IMR-90 (cell line): ENCODE data around the gene MKKS. TPM values are rescaled to one million over a fixed set of nuclear protein-coding genes. Genes with fewer than 3 reads are reported as not detected.
A peak's percentile ranks its signal among the peaks of the same experiment; 100 is the strongest.

Source experiments
- ATAC-seq: fragments of 200-7000 bp; cut with Tn5 transposase; 2 replicates; pipeline ENCODE4 v1.9.1; 2020; ENCODE audit warnings: low read depth, mild to moderate bottlenecking, moderate library complexity
- BruUV-seq: library from RNA; stranded (reverse); fragments of 400-500 nt; replicated peaks from 2 replicates; lab custom pipeline; 2021; lab: Mats Ljungman, UMichigan
- CTCF ChIA-PET: fragments of 300-600 bp; formaldehyde crosslinking; extraction: SDS; loops from one replicate; lab custom pipeline; 2021; ENCODE audit warnings: antibody characterized with exemption; lab: Yijun Ruan, JAX
- POLR2A ChIA-PET: fragments of 300-600 bp; sonication (Branson Sonifier 250); formaldehyde crosslinking; loops from one replicate; lab custom pipeline; 2022; ENCODE audit warnings: antibody characterized with exemption; ENCODE audit not compliant: unreplicated experiment; lab: Charles Lee
- DNase-seq: peaks from one replicate; pipeline ENCODE4 v3.0.0; 2013
- H2AFZ ChIP-seq: replicated peaks from 2 replicates; pipeline ENCODE3; 2013; ENCODE audit warnings: low read length, mild to moderate bottlenecking; ENCODE audit not compliant: poor library complexity
- H2AK5ac ChIP-seq: 2 replicates; pipeline ENCODE4 v1.6.1; 2013; ENCODE audit warnings: low read depth, low read length, inconsistent platforms
- H2AK9ac ChIP-seq: replicated peaks from 2 replicates; pipeline ENCODE3; 2013; ENCODE audit warnings: mild to moderate bottlenecking, low read depth, low read length, moderate library complexity; ENCODE audit not compliant: poor library complexity
- H2BK120ac ChIP-seq: 2 replicates; pipeline ENCODE4 v1.6.1; 2013; ENCODE audit warnings: low read depth, low read length, inconsistent platforms
- H2BK15ac ChIP-seq: 3 replicates; pipeline ENCODE4 v1.6.1; 2013; ENCODE audit warnings: low read depth, low read length, inconsistent platforms
- H2BK20ac ChIP-seq: 2 replicates; pipeline ENCODE4 v1.6.1; 2013; ENCODE audit warnings: low read depth, mild to moderate bottlenecking, inconsistent platforms, low read length, moderate library complexity
- H2BK5ac ChIP-seq: 2 replicates; pipeline ENCODE4 v1.6.1; 2013; ENCODE audit warnings: mild to moderate bottlenecking, low read depth, low read length, inconsistent platforms; ENCODE audit not compliant: poor library complexity, severe bottlenecking
- H3K14ac ChIP-seq: replicated peaks from 2 replicates; pipeline ENCODE4 v1.6.1; 2013; ENCODE audit warnings: low read depth, low read length, inconsistent platforms
- H3K18ac ChIP-seq: 2 replicates; pipeline ENCODE4 v1.6.1; 2013; ENCODE audit warnings: low read depth, low read length, control low read depth
- H3K23ac ChIP-seq: 2 replicates; pipeline ENCODE4 v1.6.1; 2013; ENCODE audit warnings: low read depth, low read length, inconsistent platforms
- H3K27ac ChIP-seq: 2 replicates; pipeline ENCODE4 v1.5.1; 2013; ENCODE audit warnings: mild to moderate bottlenecking, control low read depth, low read length; ENCODE audit not compliant: insufficient read depth
- H3K27me3 ChIP-seq: 2 replicates; pipeline ENCODE4 v1.6.1; 2013; ENCODE audit warnings: low read length; ENCODE audit not compliant: control insufficient read depth, insufficient read depth
- H3K36me3 ChIP-seq: 2 replicates; pipeline ENCODE4 v1.6.1; 2013; ENCODE audit warnings: low read length, mixed read lengths; ENCODE audit not compliant: control insufficient read depth, insufficient read depth
- H3K4ac ChIP-seq: 2 replicates; pipeline ENCODE4 v1.6.1; 2013; ENCODE audit warnings: low read depth, low read length, inconsistent platforms
- H3K4me1 ChIP-seq: 2 replicates; pipeline ENCODE4 v1.6.1; 2013; ENCODE audit warnings: low read length, mixed read lengths; ENCODE audit not compliant: control insufficient read depth, insufficient read depth
- H3K4me2 ChIP-seq: 2 replicates; pipeline ENCODE4 v1.6.1; 2013; ENCODE audit warnings: low read depth, mild to moderate bottlenecking, control low read depth, low read length, moderate library complexity
- H3K4me3 ChIP-seq: 2 replicates; pipeline ENCODE4 v1.5.1; 2013; ENCODE audit warnings: low read depth, mild to moderate bottlenecking, control low read depth, low read length, moderate library complexity; ENCODE audit not compliant: insufficient read depth
- H3K56ac ChIP-seq: 2 replicates; pipeline ENCODE4 v1.6.1; 2013; ENCODE audit warnings: low read length, inconsistent platforms; ENCODE audit not compliant: insufficient read depth; ENCODE audit errors: extremely low read depth
- H3K79me1 ChIP-seq, 2 experiments: 2 replicates each; pipeline ENCODE4 v1.6.1; 2013; ENCODE audit warnings: low read length in 2 of 2, inconsistent platforms in 1 of 2, low read depth in 1 of 2
- H3K9ac ChIP-seq: 2 replicates; pipeline ENCODE4 v1.6.1; 2013; ENCODE audit warnings: low read depth, low read length, control low read depth
- H3K9me1 ChIP-seq: 2 replicates; pipeline ENCODE4 v1.6.1; 2013; ENCODE audit warnings: low read length, inconsistent platforms; ENCODE audit not compliant: insufficient read depth
- H3K9me3 ChIP-seq: 2 replicates; pipeline ENCODE4 v1.6.1; 2013; ENCODE audit warnings: low read length; ENCODE audit not compliant: control insufficient read depth, insufficient read depth
- H4K20me1 ChIP-seq: 2 replicates; pipeline ENCODE4 v1.6.1; 2013; ENCODE audit warnings: low read length, inconsistent platforms; ENCODE audit not compliant: insufficient read depth
- H4K5ac ChIP-seq: 2 replicates; pipeline ENCODE4 v1.6.1; 2013; ENCODE audit warnings: mild to moderate bottlenecking, low read depth, low read length, control low read depth
- H4K8ac ChIP-seq, 2 experiments: 2 replicates each; pipeline ENCODE4 v1.6.1; 2013; ENCODE audit warnings: low read depth in 2 of 2, low read length in 2 of 2, control low read depth in 1 of 2, inconsistent platforms in 1 of 2
- H4K91ac ChIP-seq: 2 replicates; pipeline ENCODE4 v1.6.1; 2013; ENCODE audit warnings: low read depth, low read length, inconsistent platforms; ENCODE audit not compliant: insufficient read depth
- BHLHE40 ChIP-seq: fragments of 150-350 bp; IDR thresholded peaks from 2 replicates; pipeline ENCODE4 v1.6.1; 2016; ENCODE audit warnings: mild to moderate bottlenecking, low read depth, low read length
- CEBPB ChIP-seq: IDR thresholded peaks from 2 replicates; pipeline ENCODE4 v1.6.1; 2012; ENCODE audit warnings: low read depth, low read length, improper control_type of control experiment
- CHD1 ChIP-seq: IDR thresholded peaks from 2 replicates; pipeline ENCODE4 v1.6.1; 2012; ENCODE audit warnings: low read depth, low read length, improper control_type of control experiment
- CTCF ChIP-seq: conservative IDR thresholded peaks from 2 replicates; pipeline ENCODE4 v1.5.1; 2012; ENCODE audit warnings: mild to moderate bottlenecking, low read depth, low read length, improper control_type of control experiment
- ELK1 ChIP-seq: fragments of 150-350 bp; IDR thresholded peaks from 2 replicates; pipeline ENCODE4 v1.6.1; 2016; ENCODE audit warnings: low read depth, mild to moderate bottlenecking, low read length, moderate library complexity, borderline replicate concordance
- FOS ChIP-seq: fragments of 150-350 bp; IDR thresholded peaks from 2 replicates; pipeline ENCODE4 v1.6.1; 2016; ENCODE audit warnings: low read depth, low read length
- MAFK ChIP-seq: IDR thresholded peaks from 2 replicates; pipeline ENCODE4 v1.6.1; 2012; ENCODE audit warnings: low read depth, low read length, improper control_type of control experiment
- MAZ ChIP-seq: IDR thresholded peaks from 2 replicates; pipeline ENCODE4 v1.6.1; 2012; ENCODE audit warnings: low read depth, mild to moderate bottlenecking, low read length, improper control_type of control experiment, moderate library complexity, borderline replicate concordance
- MXI1 ChIP-seq: IDR thresholded peaks from 2 replicates; pipeline ENCODE4 v1.6.1; 2012; ENCODE audit warnings: low read depth, mild to moderate bottlenecking, low read length, moderate library complexity, borderline replicate concordance
- NFE2L2 ChIP-seq: fragments of 150-350 bp; IDR thresholded peaks from 2 replicates; pipeline ENCODE4 v1.6.1; 2016; ENCODE audit warnings: low read depth, mild to moderate bottlenecking, low read length
- POLR2A ChIP-seq: IDR thresholded peaks from 2 replicates; pipeline ENCODE4 v1.6.1; 2012; ENCODE audit warnings: mild to moderate bottlenecking, low read depth, low read length
- RAD21 ChIP-seq: IDR thresholded peaks from 2 replicates; pipeline ENCODE4 v1.6.1; 2012; ENCODE audit warnings: low read length, improper control_type of control experiment
- RCOR1 ChIP-seq: IDR thresholded peaks from 2 replicates; pipeline ENCODE4 v1.6.1; 2012; ENCODE audit warnings: mild to moderate bottlenecking, low read length, improper control_type of control experiment; ENCODE audit not compliant: insufficient replicate concordance
- RFX5 ChIP-seq: IDR thresholded peaks from 2 replicates; pipeline ENCODE4 v1.8.0; 2012; ENCODE audit warnings: low read depth, mild to moderate bottlenecking, low read length, moderate library complexity
- SMC3 ChIP-seq: fragments of 150-350 bp; IDR thresholded peaks from 2 replicates; pipeline ENCODE4 v1.6.1; 2016; ENCODE audit warnings: low read depth, mild to moderate bottlenecking, antibody characterized with exemption, low read length, moderate library complexity
- USF2 ChIP-seq: fragments of 150-350 bp; IDR thresholded peaks from 2 replicates; pipeline ENCODE4 v1.6.1; 2017; ENCODE audit warnings: mild to moderate bottlenecking, antibody characterized with exemption, low read length, low read depth
- WGBS, 2 experiments: methylation state at CpG; one replicate each; pipeline versions ENCODE4 v1.1.5 to v1.1.7; 2013; ENCODE audit warnings: missing lambda C conversion rate in 2 of 2; ENCODE audit not compliant: insufficient read length in 1 of 2; ENCODE audit errors: extremely low coverage in 2 of 2; 5-methylcytosine and 5-hydroxymethylcytosine counted together
- dilution Hi-C: fragments of 300-500 bp; cut with HindIII; formaldehyde crosslinking; loops from one replicate; pipeline ENCODE4 v1.14.3; 2018; ENCODE audit warnings: low sequenced_read_pairs; ENCODE audit not compliant: unreplicated experiment
- in situ Hi-C: fragments of 300-500 bp; cut with MboI; formaldehyde crosslinking; loops from 3 replicates; pipeline ENCODE4 v1.14.3; 2019; ENCODE audit warnings: low sequenced_read_pairs, inconsistent platforms, mixed read lengths
- intact Hi-C: fragments of 100-400 bp; cut with micrococcal nuclease; formaldehyde crosslinking; loops from 2 replicates; pipeline ENCODE4 v1.10.0; 2022
- polyA plus RNA-seq, 3 experiments: library from polyadenylated mRNA; depleted of rRNA; stranded (reverse); fragments of >200 nt; gene quantifications; 2 replicates each; pipeline ENCODE4 v1.2.3, GENCODE V29; 2012; ENCODE audit warnings: low replicate concordance in 1 of 3
- total RNA-seq: library from RNA; depleted of rRNA; stranded (reverse); fragments of >200 nt; gene quantifications from 2 replicates; pipeline ENCODE4 v1.2.3, GENCODE V29; 2012

The MKKS gene
- total and polyA plus RNA-seq, 2 of the 4 experiments (the other 2 are of a cell fraction) = 6.9 to 7.5 TPM

GRCh38 chr20:10388597-10388996 is 45.4 kb downstream of the MKKS start:
- Histone ChIP-seq H4K5ac (no peak overlapping the region), H4K91ac (no peak overlapping the region), H3K79me1 (no peaks in the 10 kb centered on the region), H3K9me1 (no peaks in the 10 kb centered on the region), H3K23ac (no peak overlapping the region), H4K20me1 (no peaks in the 10 kb centered on the region), H3K14ac (no peak overlapping the region; the same call in 1 of the 2 replicates), H3K4me3 (no peak overlapping the region), H2BK120ac (no peak overlapping the region), H3K4ac (no peak overlapping the region), H3K56ac (no peak overlapping the region), H2AFZ (peak overlapping the region; percentile 37), H2AK9ac (no peak overlapping the region), H2AK5ac (no peak overlapping the region), H3K18ac (peak overlapping the region; percentile 55), H3K27me3 (no peaks in the 10 kb centered on the region), H3K9ac (no peak overlapping the region), H4K8ac (no peak overlapping the region), H3K36me3 (no peaks in the 10 kb centered on the region), H2BK5ac (no peak overlapping the region), H3K27ac (no peak overlapping the region), H2BK15ac (no peak overlapping the region), H3K4me2 (no peak overlapping the region), H2BK20ac (0 out of 2 replicates have a peak overlapping the region, but pooled peaks have one; percentile 14), H3K9me3 (peaks cover 2% of the 10 kb centered on the region; the same call in 1 of the 2 replicates), H3K4me1 (peaks cover 2% of the 10 kb centered on the region; the same call in 1 of the 2 replicates)
- WGBS, 2 experiments = 83% methylated on average over 1 of the region's 4 CpGs; no CpG with 5 or more reads in 1 of the 2 experiments
- DNase-seq (no peak), ATAC-seq (no peak)
- ChIA-PET CTCF (no interaction called here), POLR2A (no interaction called here)
- dilution Hi-C loops (no loop called here), in situ Hi-C loops (no loop called here), intact Hi-C loops (loop anchor here (2.0 kb wide), 1 partner anchor 30 kb away; no protein-coding TSS in a partner anchor)
- TF ChIP-seq BHLHE40 (no peak), ELK1 (no peak), MXI1 (no peak), MAZ (no peak), RAD21 (no peak), CEBPB (no peak), CHD1 (no peak), RCOR1 (no peak), MAFK (no peak), CTCF (no peak), RFX5 (no peak), FOS (no peak), SMC3 (no peak), NFE2L2 (no peak), POLR2A (no peak), USF2 (no peak)
- no TSS peak for BruUV-seq
